ENCODE measurements around the gene ATP13A3.

ATP13A3 gene

GRCh38 chr3:194439881-194440550 is 46.8 kb downstream of the ATP13A3 start:
- DNase-seq (ENCODE audit: low read depth), result no peak

GRCh38 chr3:194434503-194434902 is 52.3 kb downstream of the ATP13A3 start:
- DNase-seq (ENCODE audit: low read depth), result no peak

- no peak for DNase-seq (ENCODE audit: low read depth)
Measured at GRCh38 chr3:194431554-194431953, 55.2 kb downstream of the ATP13A3 start.

- no peak for DNase-seq (ENCODE audit: low read depth)
Measured at GRCh38 chr3:194425399-194425798, 61.4 kb downstream of the ATP13A3 start.

GRCh38 chr3:194424953-194425352 is 61.8 kb downstream of the ATP13A3 start:
- no peak for DNase-seq (ENCODE audit: low read depth)

- DNase-seq (ENCODE audit: low read depth), result no peak
Measured at GRCh38 chr3:194424373-194424772, 62.4 kb downstream of the ATP13A3 start.

GRCh38 chr3:194423317-194423716 is 63.5 kb downstream of the ATP13A3 start:
- DNase-seq (ENCODE audit: low read depth), result no peak

GRCh38 chr3:194422188-194422587 is 64.6 kb downstream of the ATP13A3 start:
- no peak for DNase-seq (ENCODE audit: low read depth)

- no peak for DNase-seq (ENCODE audit: low read depth)
Measured at GRCh38 chr3:194418671-194419070, 68.1 kb downstream of the ATP13A3 start.

- DNase-seq (ENCODE audit: low read depth), result no peak
Measured at GRCh38 chr3:194407423-194407822, 79.4 kb downstream of the ATP13A3 start.

- DNase-seq (ENCODE audit: low read depth), result no peak
Measured at GRCh38 chr3:194405766-194406165, 81.0 kb downstream of the ATP13A3 start.

- DNase-seq (ENCODE audit: low read depth), result no peak
Measured at GRCh38 chr3:194404365-194405140, 82.2 kb downstream of the ATP13A3 start.

- DNase-seq (ENCODE audit: low read depth), result no peak
Measured at GRCh38 chr3:194401868-194402329, 84.9 kb downstream of the ATP13A3 start.

GRCh38 chr3:194401346-194401745 is 85.5 kb downstream of the ATP13A3 start:
- no peak for DNase-seq (ENCODE audit: low read depth)

- DNase-seq (ENCODE audit: low read depth), result no peak
Measured at GRCh38 chr3:194399874-194400411, 86.9 kb downstream of the ATP13A3 start.

- DNase-seq (ENCODE audit: low read depth), result no peak
Measured at GRCh38 chr3:194399166-194399565, 87.6 kb downstream of the ATP13A3 start, which contains the start of gene GP5. Gene GP5 (minus strand): TSS chr3:194399266. CDS start chr3:194398282, 984 bp downstream.

- no peak for DNase-seq (ENCODE audit: low read depth)
Measured at GRCh38 chr3:194397757-194398312, 89.0 kb downstream of the ATP13A3 start.

- DNase-seq (ENCODE audit: low read depth), result no peak
Measured at GRCh38 chr3:194396859-194397756, 89.7 kb downstream of the ATP13A3 start.

- DNase-seq (ENCODE audit: low read depth), result no peak
Measured at GRCh38 chr3:194396539-194396858, 90.3 kb downstream of the ATP13A3 start.

GRCh38 chr3:194395778-194396538 is 90.8 kb downstream of the ATP13A3 start:
- DNase-seq (ENCODE audit: low read depth), result no peak

- DNase-seq (ENCODE audit: low read depth), result no peak
Measured at GRCh38 chr3:194395212-194395611, 91.6 kb downstream of the ATP13A3 start.

All from HS-27A (cell line).